Smooth muscle cell (in vitro differentiated cells): ENCODE data around the gene COL15A1. TPM values are rescaled to one million over a fixed set of nuclear protein-coding genes. Genes with fewer than 3 reads are reported as not detected.

Experiments used
- DNase-seq: peaks from one replicate; lab custom pipeline; 2025; ENCODE audit not compliant: unreplicated experiment; lab: John Stamatoyannopoulos, UW
- H2AFZ ChIP-seq: fragments of 200-600 bp; sonication (generic); 2 replicates; pipeline ENCODE4 v1.6.0; 2016; ENCODE audit warnings: antibody characterized with exemption, low read depth, mild to moderate bottlenecking
- H3F3A ChIP-seq: fragments of 200-600 bp; sonication (generic); 2 replicates; pipeline ENCODE4 v1.6.0; 2017; ENCODE audit warnings: antibody characterized with exemption, low read depth
- H3K27ac ChIP-seq: fragments of 200-600 bp; sonication (generic); 2 replicates; pipeline ENCODE4 v1.5.1; 2016; ENCODE audit warnings: low read depth, mild to moderate bottlenecking
- H3K27me3 ChIP-seq: fragments of 200-600 bp; sonication (generic); 2 replicates; pipeline ENCODE4 v1.6.1; 2016; ENCODE audit warnings: low read depth, mild to moderate bottlenecking
- H3K36me3 ChIP-seq: fragments of 200-600 bp; sonication (generic); 2 replicates; pipeline ENCODE4 v1.5.1; 2016; ENCODE audit warnings: low read depth
- H3K4me1 ChIP-seq: fragments of 200-600 bp; sonication (generic); 2 replicates; pipeline ENCODE4 v1.5.1; 2016; ENCODE audit warnings: low read depth
- H3K4me2 ChIP-seq: fragments of 200-600 bp; sonication (generic); 2 replicates; pipeline ENCODE4 v1.6.0; 2016; ENCODE audit warnings: mild to moderate bottlenecking
- H3K4me3 ChIP-seq: fragments of 200-600 bp; sonication (generic); 2 replicates; pipeline ENCODE4 v1.5.1; 2016; ENCODE audit warnings: mild to moderate bottlenecking
- H3K79me2 ChIP-seq: fragments of 200-600 bp; sonication (generic); 2 replicates; pipeline ENCODE4 v1.6.0; 2016; ENCODE audit warnings: low read depth, mild to moderate bottlenecking
- H3K9ac ChIP-seq: fragments of 200-600 bp; sonication (generic); 2 replicates; pipeline ENCODE4 v1.6.0; 2016; ENCODE audit warnings: low read depth
- H3K9me3 ChIP-seq: fragments of 200-600 bp; sonication (generic); replicated peaks from 2 replicates; pipeline ENCODE4 v1.5.1; 2016; ENCODE audit warnings: low read depth
- H4K20me1 ChIP-seq: fragments of 200-600 bp; sonication (generic); 2 replicates; pipeline ENCODE4 v1.6.0; 2016; ENCODE audit warnings: low read depth
- WGBS: methylation state at CpG from one replicate; pipeline ENCODE4 v1.1.7; 2016; ENCODE audit warnings: low lambda C conversion rate; 5-methylcytosine and 5-hydroxymethylcytosine counted together
- polyA plus RNA-seq: library from polyadenylated mRNA; unstranded; fragments of >200 nt; fragmentation: Nextera tagmentation; extraction: Ambion mirVana; gene quantifications from 2 replicates; pipeline ENCODE4 v1.2.1, GENCODE V29; 2016
- total RNA-seq: library from RNA; depleted of rRNA; stranded (reverse); fragments of >200 nt; gene quantifications from 2 replicates; pipeline ENCODE4 v1.2.3, GENCODE V29; 2014
- TF ChIP-seq, protein P1 (sequence below): fragments of 200-600 bp; sonication (generic); IDR thresholded peaks from 2 replicates; pipeline ENCODE4 v1.5.1; 2017; ENCODE audit warnings: borderline replicate concordance, mild to moderate bottlenecking, antibody characterized with exemption; ENCODE audit not compliant: insufficient read depth, poor library complexity, severe bottlenecking

COL15A1 gene
- 222 and 313 TPM in 2 replicates for total RNA-seq
- 167 and 293 TPM in 2 replicates for polyA plus RNA-seq

DNA sequence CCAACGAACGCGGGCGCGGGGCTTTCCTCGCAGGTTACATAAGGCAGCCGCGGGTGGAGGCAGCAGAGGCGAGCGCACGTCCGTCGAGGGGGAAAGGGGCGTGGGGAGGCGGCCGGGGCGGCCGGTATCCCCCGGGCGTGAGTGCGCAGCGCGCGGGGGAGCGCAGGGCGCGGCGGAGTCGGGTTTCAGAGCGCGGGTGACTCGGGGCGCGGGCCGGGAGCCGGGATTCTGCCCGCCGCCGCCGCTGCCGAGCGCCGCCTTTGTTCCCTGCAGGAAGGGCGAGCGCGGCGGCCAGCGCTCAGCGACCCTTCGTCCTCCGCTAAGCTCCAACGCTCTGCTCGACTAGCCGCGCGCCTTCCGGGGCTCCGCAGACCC, at the start of gene COL15A1:
COL15A1 (plus strand) TSS at position 226 of the 375 bp plus-strand sequence. CDS start 155 bp downstream, outside the sequence.
- peak within 1 kb of the TSS; percentile 18 for H3K9ac ChIP-seq
- no peaks in the 10 kb centered on the region for H3K27me3 ChIP-seq
- no peaks in the 10 kb centered on the region for H3K9me3 ChIP-seq
- H3K4me1 ChIP-seq, result peaks cover 19% of the 10 kb centered on the region
- H3F3A ChIP-seq, result no peaks in the 10 kb centered on the region
- peak within 1 kb of the TSS; percentile 83 for H3K4me2 ChIP-seq
- DNase-seq, result no peak
- H3K4me3 ChIP-seq, result peak within 1 kb of the TSS; percentile 68
- H4K20me1 ChIP-seq, result no peaks in the 10 kb centered on the region
- no peak within 1 kb of the TSS for H3K27ac ChIP-seq
- TF ChIP-seq, protein P1, sequence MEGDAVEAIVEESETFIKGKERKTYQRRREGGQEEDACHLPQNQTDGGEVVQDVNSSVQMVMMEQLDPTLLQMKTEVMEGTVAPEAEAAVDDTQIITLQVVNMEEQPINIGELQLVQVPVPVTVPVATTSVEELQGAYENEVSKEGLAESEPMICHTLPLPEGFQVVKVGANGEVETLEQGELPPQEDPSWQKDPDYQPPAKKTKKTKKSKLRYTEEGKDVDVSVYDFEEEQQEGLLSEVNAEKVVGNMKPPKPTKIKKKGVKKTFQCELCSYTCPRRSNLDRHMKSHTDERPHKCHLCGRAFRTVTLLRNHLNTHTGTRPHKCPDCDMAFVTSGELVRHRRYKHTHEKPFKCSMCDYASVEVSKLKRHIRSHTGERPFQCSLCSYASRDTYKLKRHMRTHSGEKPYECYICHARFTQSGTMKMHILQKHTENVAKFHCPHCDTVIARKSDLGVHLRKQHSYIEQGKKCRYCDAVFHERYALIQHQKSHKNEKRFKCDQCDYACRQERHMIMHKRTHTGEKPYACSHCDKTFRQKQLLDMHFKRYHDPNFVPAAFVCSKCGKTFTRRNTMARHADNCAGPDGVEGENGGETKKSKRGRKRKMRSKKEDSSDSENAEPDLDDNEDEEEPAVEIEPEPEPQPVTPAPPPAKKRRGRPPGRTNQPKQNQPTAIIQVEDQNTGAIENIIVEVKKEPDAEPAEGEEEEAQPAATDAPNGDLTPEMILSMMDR, result no peak
- under 1% methylated on average over 27 of the region's 58 CpGs for WGBS
- peaks cover 53% of the 10 kb centered on the region for H3K79me2 ChIP-seq
- no peaks in the 10 kb centered on the region for H3K36me3 ChIP-seq
- peak within 1 kb of the TSS; percentile 68 for H2AFZ ChIP-seq

DNA sequence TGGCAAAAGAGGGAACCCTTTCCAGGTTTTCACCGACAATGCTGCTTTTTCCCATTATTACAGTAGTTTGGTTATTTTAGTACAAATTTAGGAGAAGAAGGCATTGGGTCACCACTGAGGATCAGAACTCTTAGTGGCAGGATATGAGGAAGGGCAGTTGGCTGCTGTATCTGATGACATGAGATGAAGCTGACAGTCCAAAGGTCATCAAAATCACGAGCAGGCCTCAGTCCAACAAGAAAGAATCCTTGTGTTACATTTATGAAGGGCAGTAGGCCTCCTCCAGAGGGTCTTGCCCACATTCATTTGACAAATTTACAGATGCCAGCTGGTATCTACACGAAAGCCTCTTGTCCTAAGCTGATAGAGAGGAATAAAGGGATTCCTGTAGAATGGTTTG, 49.5 kb upstream of the COL15A1 start:
- Histone ChIP-seq H3K27ac (no peak overlapping the region), H4K20me1 (no peaks in the 10 kb centered on the region), H3K36me3 (peaks cover 5% of the 10 kb centered on the region), H3K4me2 (no peak overlapping the region), H3K79me2 (no peaks in the 10 kb centered on the region), H3K4me1 (peaks cover 4% of the 10 kb centered on the region), H3K4me3 (no peak overlapping the region), H2AFZ (no peak overlapping the region), H3K9me3 (no peaks in the 10 kb centered on the region), H3K27me3 (no peaks in the 10 kb centered on the region), H3K9ac (no peak overlapping the region), H3F3A (peaks cover 15% of the 10 kb centered on the region)
- DNase-seq, result no peak
- TF ChIP-seq, protein P1, result no peak
- 89% methylated on average over 3 of the region's 3 CpGs for WGBS

GRCh38 chr9:98894761-98895160, 48.9 kb upstream of the COL15A1 start:
- Histone ChIP-seq H3K4me3 (no peak overlapping the region), H4K20me1 (no peaks in the 10 kb centered on the region), H3F3A (peaks cover 18% of the 10 kb centered on the region), H3K9me3 (no peaks in the 10 kb centered on the region), H3K27ac (no peak overlapping the region), H3K36me3 (peaks cover 5% of the 10 kb centered on the region), H2AFZ (no peak overlapping the region), H3K27me3 (no peaks in the 10 kb centered on the region), H3K9ac (no peak overlapping the region), H3K4me2 (no peak overlapping the region), H3K4me1 (peaks cover 4% of the 10 kb centered on the region), H3K79me2 (no peaks in the 10 kb centered on the region)
- 92% methylated on average over 3 of the region's 3 CpGs for WGBS
- TF ChIP-seq, protein P1, result no peak
- no peak for DNase-seq

DNA sequence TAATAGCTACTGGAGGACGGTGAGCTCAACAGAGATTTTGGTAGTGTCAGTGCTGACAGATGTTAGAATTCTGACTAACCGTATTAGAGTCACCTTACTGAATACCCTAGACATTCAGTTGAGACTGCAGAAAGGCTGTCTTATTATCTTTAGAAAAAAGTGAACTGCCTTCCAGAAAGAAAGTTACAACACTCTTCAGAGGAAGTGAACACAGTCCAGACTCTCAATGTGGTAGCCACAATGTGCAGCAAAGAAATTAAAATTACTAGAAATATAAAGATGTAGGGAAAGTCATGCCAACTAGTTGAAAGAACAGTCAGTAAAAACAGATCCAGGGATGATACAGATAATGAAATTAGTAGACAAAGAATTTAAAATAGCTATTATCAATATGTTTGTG, 47.1 kb upstream of the COL15A1 start:
- peaks cover 4% of the 10 kb centered on the region for H3K4me1 ChIP-seq
- H3K4me2 ChIP-seq, result no peak overlapping the region
- no peak overlapping the region for H3K4me3 ChIP-seq
- no peak overlapping the region for H3K27ac ChIP-seq
- no peak overlapping the region for H3K9ac ChIP-seq
- no peaks in the 10 kb centered on the region for H3K27me3 ChIP-seq
- no peaks in the 10 kb centered on the region for H3K9me3 ChIP-seq
- H2AFZ ChIP-seq, result no peak overlapping the region
- WGBS, result 96% methylated on average over 2 of the region's 2 CpGs
- no peaks in the 10 kb centered on the region for H3K79me2 ChIP-seq
- H3K36me3 ChIP-seq, result peaks cover 5% of the 10 kb centered on the region
- H4K20me1 ChIP-seq, result no peaks in the 10 kb centered on the region
- peaks cover 23% of the 10 kb centered on the region for H3F3A ChIP-seq
- DNase-seq, result no peak
- TF ChIP-seq, protein P1, result no peak
